A549 (cell line): ENCODE measurements around the gene FAM78A. TPM values are rescaled to one million over a fixed set of nuclear protein-coding genes. Genes with fewer than 3 reads are reported as not detected.

Source experiments
- ATAC-seq, 2 experiments: fragments of 200-7000 bp in 1 of 2; fragments of >200 bp in 1 of 2; cut with Nextera tagmentation in 1 of 2; cut with Tn5 transposase in 1 of 2; 3 replicates each; pipeline versions ENCODE4 v1.8.0 to v1.9.1; 2018 to 2020; ENCODE audit warnings: mild to moderate bottlenecking in 1 of 2, moderate library complexity in 1 of 2
- CTCF ChIA-PET: fragments of 300-600 bp; sonication (Branson Sonifier 250); formaldehyde crosslinking; extraction: SDS; loops from one replicate; lab custom pipeline; 2021; ENCODE audit warnings: antibody characterized with exemption, inconsistent platforms; lab: Yijun Ruan, JAX
- POLR2A ChIA-PET: fragments of 350-600 bp; formaldehyde crosslinking; extraction: SDS; loops from one replicate; lab custom pipeline; 2021; ENCODE audit warnings: antibody characterized with exemption, inconsistent platforms; lab: Yijun Ruan, JAX
- DNase-seq, 2 experiments: peaks; one replicate each; pipeline versions ENCODE4 v3.0.0 to v3.0.0-alpha.2; 2011 to 2016; ENCODE audit warnings: low read depth in 1 of 2, low spot score in 1 of 2
- FAIRE-seq: peaks from 2 replicates; lab custom pipeline; 2011; peaks lifted over from hg19 to GRCh38; lab: Jason Lieb, UNC
- H3K27ac ChIP-seq, 2 experiments: fragments of >200 bp; sonication (Bioruptor Twin); formaldehyde crosslinking; 3 replicates each; pipeline ENCODE4 v1.5.1; 2016 to 2017
- H3K4me1 ChIP-seq: fragments of >200 bp; sonication (Bioruptor Twin); formaldehyde crosslinking; 3 replicates; pipeline ENCODE4 v1.6.1; 2016
- H3K4me2 ChIP-seq: fragments of >200 bp; sonication (Bioruptor Twin); formaldehyde crosslinking; 3 replicates; pipeline ENCODE4 v1.6.1; 2016
- H3K4me3 ChIP-seq: fragments of >200 bp; sonication (Bioruptor Twin); formaldehyde crosslinking; 3 replicates; pipeline ENCODE4 v1.5.1; 2016
- H3K9me3 ChIP-seq: fragments of >200 bp; sonication (Bioruptor Twin); formaldehyde crosslinking; 3 replicates; pipeline ENCODE4 v1.6.1; 2016
- ATOH8 ChIP-seq: fragments of 250-450 bp; sonication (Bioruptor Pico); IDR thresholded peaks from 2 replicates; pipeline ENCODE4 v1.5.0; 2020; ENCODE audit warnings: low read depth, mild to moderate bottlenecking, moderate library complexity
- BHLHE40 ChIP-seq: IDR thresholded peaks from 2 replicates; pipeline ENCODE4 v1.6.1; 2012; ENCODE audit warnings: low read depth, low read length, inconsistent platforms
- CBX8 ChIP-seq: fragments of 200-600 bp; sonication (generic); IDR thresholded peaks from 2 replicates; pipeline ENCODE4 v1.6.1; 2016
- CEBPB ChIP-seq, 2 experiments: fragments of >200 bp in 1 of 2; sonication (Bioruptor Twin) in 1 of 2; formaldehyde crosslinking in 1 of 2; IDR thresholded peaks; 2 replicates each; pipeline ENCODE4 v1.6.1; 2012 to 2016
- E2F6 ChIP-seq: IDR thresholded peaks from 2 replicates; pipeline ENCODE4 v1.6.1; 2012; ENCODE audit warnings: low read depth, borderline replicate concordance
- EHMT2 ChIP-seq: fragments of 200-600 bp; sonication (generic); IDR thresholded peaks from 2 replicates; pipeline ENCODE4 v1.6.1; 2016; ENCODE audit warnings: antibody characterized with exemption, low read depth, mild to moderate bottlenecking, moderate library complexity
- ELK1 ChIP-seq: fragments of 150-350 bp; IDR thresholded peaks from 2 replicates; pipeline ENCODE4 v1.6.1; 2014; ENCODE audit warnings: low read depth, mild to moderate bottlenecking, low read length
- ESRRA ChIP-seq: fragments of 150-350 bp; IDR thresholded peaks from 2 replicates; pipeline ENCODE4 v1.6.1; 2014; ENCODE audit warnings: mild to moderate bottlenecking, low read length, borderline replicate concordance
- FOSL2 ChIP-seq, 2 experiments: fragments of 450-650 bp in 1 of 2; fragments of >200 bp in 1 of 2; sonication (Bioruptor Twin) in 1 of 2; formaldehyde crosslinking; IDR thresholded peaks; 2 replicates each; pipeline versions ENCODE4 v1.5.0 to v1.6.1; 2016 to 2020; ENCODE audit warnings: mild to moderate bottlenecking in 1 of 2, moderate library complexity in 1 of 2
- FOXS1 ChIP-seq: fragments of 250-450 bp; sonication (Bioruptor Pico); IDR thresholded peaks from 2 replicates; pipeline ENCODE4 v1.5.0; 2020; ENCODE audit warnings: mild to moderate bottlenecking, moderate library complexity
- HDAC2 ChIP-seq: fragments of 200-600 bp; sonication (generic); IDR thresholded peaks from 2 replicates; pipeline ENCODE4 v1.6.1; 2016
- KDM5A ChIP-seq: fragments of 200-600 bp; sonication (generic); IDR thresholded peaks from 2 replicates; pipeline ENCODE4 v1.6.1; 2016; ENCODE audit warnings: antibody characterized with exemption, mild to moderate bottlenecking
- MAFK ChIP-seq: fragments of 450-650 bp; IDR thresholded peaks from 2 replicates; pipeline ENCODE4 v1.6.1; 2014; ENCODE audit not compliant: partially characterized antibody
- MAZ ChIP-seq: fragments of 150-350 bp; IDR thresholded peaks from 2 replicates; pipeline ENCODE4 v1.6.1; 2014; ENCODE audit warnings: antibody characterized with exemption, low read depth, low read length, borderline replicate concordance
- MYC ChIP-seq: IDR thresholded peaks from 2 replicates; pipeline ENCODE4 v1.6.1; 2012; ENCODE audit warnings: mild to moderate bottlenecking, inconsistent platforms, low read length, improper control_type of control experiment, borderline replicate concordance
- PHF8 ChIP-seq: fragments of 200-600 bp; sonication (generic); IDR thresholded peaks from 2 replicates; pipeline ENCODE4 v1.6.1; 2016; ENCODE audit warnings: low read depth, mild to moderate bottlenecking, antibody characterized with exemption, moderate library complexity, borderline replicate concordance
- RCOR1 ChIP-seq: fragments of 150-350 bp; IDR thresholded peaks from 2 replicates; pipeline ENCODE4 v1.6.1; 2014; ENCODE audit warnings: antibody characterized with exemption, low read length, low read depth
- REST ChIP-seq: fragments of 200-600 bp; sonication (generic); IDR thresholded peaks from 2 replicates; pipeline ENCODE4 v1.6.1; 2016; ENCODE audit warnings: antibody characterized with exemption, mild to moderate bottlenecking, moderate library complexity
- RFX5 ChIP-seq: fragments of 450-650 bp; IDR thresholded peaks from 2 replicates; pipeline ENCODE4 v1.7.1; 2014; ENCODE audit warnings: antibody characterized with exemption, mild to moderate bottlenecking, moderate library complexity
- SREBF2 ChIP-seq: fragments of 450-650 bp; IDR thresholded peaks from 2 replicates; pipeline ENCODE4 v1.6.1; 2014; ENCODE audit warnings: mild to moderate bottlenecking, moderate library complexity
- TFCP2L1 ChIP-seq: fragments of 250-450 bp; sonication (Bioruptor Pico); IDR thresholded peaks from 2 replicates; pipeline ENCODE4 v1.5.0; 2021; ENCODE audit warnings: mild to moderate bottlenecking
- ZFP36 ChIP-seq: fragments of 450-650 bp; IDR thresholded peaks from 2 replicates; pipeline ENCODE4 v1.6.1; 2014; ENCODE audit warnings: borderline replicate concordance; ENCODE audit not compliant: partially characterized antibody
- WGBS: methylation state at CpG from one replicate; pipeline ENCODE4 v1.1.6; 2017; ENCODE audit errors: missing lambda C conversion rate; 5-methylcytosine and 5-hydroxymethylcytosine counted together
- polyA plus RNA-seq, 4 experiments: library from polyadenylated mRNA; depleted of rRNA in 3 of 4; stranded (reverse); fragments of >200 nt; fragmentation: RNase III in 1 of 4; extraction: RNeasy Plus Mini Kit Qiagen cat#74134 plus additional on column Dnase treatment in 1 of 4; gene quantifications; 2 replicates in 3 of 4; 3 replicates in 1 of 4; pipeline ENCODE4 v1.2.3, GENCODE V29; 2011 to 2017

The FAM78A gene
- polyA plus RNA-seq, 2 of the 4 experiments (the other 2 are of a cell fraction), result 0.44 to 0.50 TPM

GRCh38 chr9:131308906-131309529, 32.7 kb upstream of the FAM78A start:
- Histone ChIP-seq H3K27ac (no peak overlapping the region), H3K4me1 (no peaks in the 10 kb centered on the region), H3K9me3 (no peaks in the 10 kb centered on the region), H3K4me3 (no peak overlapping the region), H3K4me2 (no peak overlapping the region)
- ATAC-seq, result no peak
- ChIA-PET CTCF (interaction anchor here (4.2 kb wide), 1 partner anchor 27 kb away, joined by 25 read pairs; no protein-coding TSS in a partner anchor), POLR2A (interaction anchor here (0.6 kb wide), 1 partner anchor 31 kb away, joined by 3 read pairs; no protein-coding TSS in a partner anchor)
- TF ChIP-seq RFX5 (no peak), EHMT2 (no peak), PHF8 (no peak), REST (no peak), RCOR1 (no peak), MAZ (no peak), CBX8 (no peak), ESRRA (no peak), KDM5A (no peak)
- FAIRE-seq, result no peak
- 61% methylated on average over 16 of the region's 17 CpGs for WGBS
- no peak for DNase-seq

- no peak for FAIRE-seq
- ChIA-PET CTCF (interaction anchor here (0.6 to 4.2 kb wide), 2 partner anchors 28 to 797 kb away, joined by 3 to 25 read pairs; no protein-coding TSS in a partner anchor), POLR2A (no interaction called here)
- WGBS, result 79% methylated on average over 11 of the region's 11 CpGs
- H3K27ac ChIP-seq, result no peak overlapping the region
- DNase-seq, result no peak
- ATAC-seq, result no peak
- no peaks in the 10 kb centered on the region for H3K9me3 ChIP-seq
- H3K4me2 ChIP-seq, result no peak overlapping the region
- TF ChIP-seq CBX8 (no peak), ELK1 (no peak), HDAC2 (no peak), SREBF2 (no peak), E2F6 (no peak), RFX5 (no peak), FOSL2 (IDR thresholded peaks at IDR 0.05) (no peak), FOSL2 (CRISPR knock-in tag; IDR thresholded peaks at IDR 0.05) (no peak), BHLHE40 (no peak), FOXS1 (CRISPR knock-in tag) (no peak), ZFP36 (no peak), MAFK (no peak), TFCP2L1 (CRISPR knock-in tag) (no peak), CEBPB (IDR thresholded peaks at IDR 0.05) (no peak), KDM5A (no peak), EHMT2 (no peak), ATOH8 (CRISPR knock-in tag) (no peak), MYC (no peak)
- TF ChIP-seq, all 56 proteins: peak for 0
- Histone ChIP-seq H3K4me1 (no peaks in the 10 kb centered on the region), H3K4me3 (no peak overlapping the region)
These were observed 32.1 kb upstream of the FAM78A start for GRCh38 chr9:131308452-131308851.
